IMR-90 (cell line): ENCODE data around the gene GPSM1. TPM values are rescaled to one million over a fixed set of nuclear protein-coding genes. Genes with fewer than 3 reads are reported as not detected.

Experiments
- ATAC-seq: fragments of 200-7000 bp; cut with Tn5 transposase; 2 replicates; pipeline ENCODE4 v1.9.1; 2020; ENCODE audit warnings: low read depth, mild to moderate bottlenecking, moderate library complexity
- BruUV-seq: library from RNA; stranded (reverse); fragments of 400-500 nt; replicated peaks from 2 replicates; lab custom pipeline; 2021; lab: Mats Ljungman, UMichigan
- CTCF ChIA-PET: fragments of 300-600 bp; formaldehyde crosslinking; extraction: SDS; loops from one replicate; lab custom pipeline; 2021; ENCODE audit warnings: antibody characterized with exemption; lab: Yijun Ruan, JAX
- POLR2A ChIA-PET: fragments of 300-600 bp; sonication (Branson Sonifier 250); formaldehyde crosslinking; loops from one replicate; lab custom pipeline; 2022; ENCODE audit warnings: antibody characterized with exemption; ENCODE audit not compliant: unreplicated experiment; lab: Charles Lee
- DNase-seq: peaks from one replicate; pipeline ENCODE4 v3.0.0; 2013
- H2AFZ ChIP-seq: replicated peaks from 2 replicates; pipeline ENCODE3; 2013; ENCODE audit warnings: low read length, mild to moderate bottlenecking; ENCODE audit not compliant: poor library complexity
- H2AK5ac ChIP-seq: 2 replicates; pipeline ENCODE4 v1.6.1; 2013; ENCODE audit warnings: low read depth, low read length, inconsistent platforms
- H2AK9ac ChIP-seq: replicated peaks from 2 replicates; pipeline ENCODE3; 2013; ENCODE audit warnings: mild to moderate bottlenecking, low read depth, low read length, moderate library complexity; ENCODE audit not compliant: poor library complexity
- H2BK120ac ChIP-seq: 2 replicates; pipeline ENCODE4 v1.6.1; 2013; ENCODE audit warnings: low read depth, low read length, inconsistent platforms
- H2BK15ac ChIP-seq: 3 replicates; pipeline ENCODE4 v1.6.1; 2013; ENCODE audit warnings: low read depth, low read length, inconsistent platforms
- H2BK20ac ChIP-seq: 2 replicates; pipeline ENCODE4 v1.6.1; 2013; ENCODE audit warnings: low read depth, mild to moderate bottlenecking, inconsistent platforms, low read length, moderate library complexity
- H2BK5ac ChIP-seq: 2 replicates; pipeline ENCODE4 v1.6.1; 2013; ENCODE audit warnings: mild to moderate bottlenecking, low read depth, low read length, inconsistent platforms; ENCODE audit not compliant: poor library complexity, severe bottlenecking
- H3K14ac ChIP-seq: replicated peaks from 2 replicates; pipeline ENCODE4 v1.6.1; 2013; ENCODE audit warnings: low read depth, low read length, inconsistent platforms
- H3K18ac ChIP-seq: 2 replicates; pipeline ENCODE4 v1.6.1; 2013; ENCODE audit warnings: low read depth, low read length, control low read depth
- H3K23ac ChIP-seq: 2 replicates; pipeline ENCODE4 v1.6.1; 2013; ENCODE audit warnings: low read depth, low read length, inconsistent platforms
- H3K27ac ChIP-seq: 2 replicates; pipeline ENCODE4 v1.5.1; 2013; ENCODE audit warnings: mild to moderate bottlenecking, control low read depth, low read length; ENCODE audit not compliant: insufficient read depth
- H3K27me3 ChIP-seq: 2 replicates; pipeline ENCODE4 v1.6.1; 2013; ENCODE audit warnings: low read length; ENCODE audit not compliant: control insufficient read depth, insufficient read depth
- H3K36me3 ChIP-seq: 2 replicates; pipeline ENCODE4 v1.6.1; 2013; ENCODE audit warnings: low read length, mixed read lengths; ENCODE audit not compliant: control insufficient read depth, insufficient read depth
- H3K4ac ChIP-seq: 2 replicates; pipeline ENCODE4 v1.6.1; 2013; ENCODE audit warnings: low read depth, low read length, inconsistent platforms
- H3K4me1 ChIP-seq: 2 replicates; pipeline ENCODE4 v1.6.1; 2013; ENCODE audit warnings: low read length, mixed read lengths; ENCODE audit not compliant: control insufficient read depth, insufficient read depth
- H3K4me2 ChIP-seq: 2 replicates; pipeline ENCODE4 v1.6.1; 2013; ENCODE audit warnings: low read depth, mild to moderate bottlenecking, control low read depth, low read length, moderate library complexity
- H3K4me3 ChIP-seq: 2 replicates; pipeline ENCODE4 v1.5.1; 2013; ENCODE audit warnings: low read depth, mild to moderate bottlenecking, control low read depth, low read length, moderate library complexity; ENCODE audit not compliant: insufficient read depth
- H3K56ac ChIP-seq: 2 replicates; pipeline ENCODE4 v1.6.1; 2013; ENCODE audit warnings: low read length, inconsistent platforms; ENCODE audit not compliant: insufficient read depth; ENCODE audit errors: extremely low read depth
- H3K79me1 ChIP-seq, 2 experiments: 2 replicates each; pipeline ENCODE4 v1.6.1; 2013; ENCODE audit warnings: low read length in 2 of 2, inconsistent platforms in 1 of 2, low read depth in 1 of 2
- H3K9ac ChIP-seq: 2 replicates; pipeline ENCODE4 v1.6.1; 2013; ENCODE audit warnings: low read depth, low read length, control low read depth
- H3K9me1 ChIP-seq: 2 replicates; pipeline ENCODE4 v1.6.1; 2013; ENCODE audit warnings: low read length, inconsistent platforms; ENCODE audit not compliant: insufficient read depth
- H3K9me3 ChIP-seq: 2 replicates; pipeline ENCODE4 v1.6.1; 2013; ENCODE audit warnings: low read length; ENCODE audit not compliant: control insufficient read depth, insufficient read depth
- H4K20me1 ChIP-seq: 2 replicates; pipeline ENCODE4 v1.6.1; 2013; ENCODE audit warnings: low read length, inconsistent platforms; ENCODE audit not compliant: insufficient read depth
- H4K5ac ChIP-seq: 2 replicates; pipeline ENCODE4 v1.6.1; 2013; ENCODE audit warnings: mild to moderate bottlenecking, low read depth, low read length, control low read depth
- H4K8ac ChIP-seq, 2 experiments: 2 replicates each; pipeline ENCODE4 v1.6.1; 2013; ENCODE audit warnings: low read depth in 2 of 2, low read length in 2 of 2, control low read depth in 1 of 2, inconsistent platforms in 1 of 2
- H4K91ac ChIP-seq: 2 replicates; pipeline ENCODE4 v1.6.1; 2013; ENCODE audit warnings: low read depth, low read length, inconsistent platforms; ENCODE audit not compliant: insufficient read depth
- BHLHE40 ChIP-seq: fragments of 150-350 bp; IDR thresholded peaks from 2 replicates; pipeline ENCODE4 v1.6.1; 2016; ENCODE audit warnings: mild to moderate bottlenecking, low read depth, low read length
- FOS ChIP-seq: fragments of 150-350 bp; IDR thresholded peaks from 2 replicates; pipeline ENCODE4 v1.6.1; 2016; ENCODE audit warnings: low read depth, low read length
- MAFK ChIP-seq: IDR thresholded peaks from 2 replicates; pipeline ENCODE4 v1.6.1; 2012; ENCODE audit warnings: low read depth, low read length, improper control_type of control experiment
- MXI1 ChIP-seq: IDR thresholded peaks from 2 replicates; pipeline ENCODE4 v1.6.1; 2012; ENCODE audit warnings: low read depth, mild to moderate bottlenecking, low read length, moderate library complexity, borderline replicate concordance
- NFE2L2 ChIP-seq: fragments of 150-350 bp; IDR thresholded peaks from 2 replicates; pipeline ENCODE4 v1.6.1; 2016; ENCODE audit warnings: low read depth, mild to moderate bottlenecking, low read length
- RAD21 ChIP-seq: IDR thresholded peaks from 2 replicates; pipeline ENCODE4 v1.6.1; 2012; ENCODE audit warnings: low read length, improper control_type of control experiment
- RCOR1 ChIP-seq: IDR thresholded peaks from 2 replicates; pipeline ENCODE4 v1.6.1; 2012; ENCODE audit warnings: mild to moderate bottlenecking, low read length, improper control_type of control experiment; ENCODE audit not compliant: insufficient replicate concordance
- RFX5 ChIP-seq: IDR thresholded peaks from 2 replicates; pipeline ENCODE4 v1.8.0; 2012; ENCODE audit warnings: low read depth, mild to moderate bottlenecking, low read length, moderate library complexity
- SMC3 ChIP-seq: fragments of 150-350 bp; IDR thresholded peaks from 2 replicates; pipeline ENCODE4 v1.6.1; 2016; ENCODE audit warnings: low read depth, mild to moderate bottlenecking, antibody characterized with exemption, low read length, moderate library complexity
- WGBS, 2 experiments: methylation state at CpG; one replicate each; pipeline versions ENCODE4 v1.1.5 to v1.1.7; 2013; ENCODE audit warnings: missing lambda C conversion rate in 2 of 2; ENCODE audit not compliant: insufficient read length in 1 of 2; ENCODE audit errors: extremely low coverage in 2 of 2; 5-methylcytosine and 5-hydroxymethylcytosine counted together
- dilution Hi-C: fragments of 300-500 bp; cut with HindIII; formaldehyde crosslinking; loops from one replicate; pipeline ENCODE4 v1.14.3; 2018; ENCODE audit warnings: low sequenced_read_pairs; ENCODE audit not compliant: unreplicated experiment
- in situ Hi-C: fragments of 300-500 bp; cut with MboI; formaldehyde crosslinking; loops from 3 replicates; pipeline ENCODE4 v1.14.3; 2019; ENCODE audit warnings: low sequenced_read_pairs, inconsistent platforms, mixed read lengths
- intact Hi-C: fragments of 100-400 bp; cut with micrococcal nuclease; formaldehyde crosslinking; loops from 2 replicates; pipeline ENCODE4 v1.10.0; 2022
- polyA plus RNA-seq, 3 experiments: library from polyadenylated mRNA; depleted of rRNA; stranded (reverse); fragments of >200 nt; gene quantifications; 2 replicates each; pipeline ENCODE4 v1.2.3, GENCODE V29; 2012; ENCODE audit warnings: low replicate concordance in 1 of 3
- total RNA-seq: library from RNA; depleted of rRNA; stranded (reverse); fragments of >200 nt; gene quantifications from 2 replicates; pipeline ENCODE4 v1.2.3, GENCODE V29; 2012
- TF ChIP-seq, protein P1 (sequence below): fragments of 150-350 bp; IDR thresholded peaks from 2 replicates; pipeline ENCODE4 v1.6.1; 2016; ENCODE audit warnings: low read depth, mild to moderate bottlenecking, low read length, moderate library complexity, borderline replicate concordance
- TF ChIP-seq, protein P2 (sequence below): conservative IDR thresholded peaks from 2 replicates; pipeline ENCODE4 v1.5.1; 2012; ENCODE audit warnings: mild to moderate bottlenecking, low read depth, low read length, improper control_type of control experiment
- TF ChIP-seq, protein P3 (sequence below): fragments of 150-350 bp; IDR thresholded peaks from 2 replicates; pipeline ENCODE4 v1.6.1; 2017; ENCODE audit warnings: mild to moderate bottlenecking, antibody characterized with exemption, low read length, low read depth

GPSM1 gene
- total and polyA plus RNA-seq, 2 of the 4 experiments (the other 2 are of a cell fraction) = 28.7 to 71.2 TPM

DNA sequence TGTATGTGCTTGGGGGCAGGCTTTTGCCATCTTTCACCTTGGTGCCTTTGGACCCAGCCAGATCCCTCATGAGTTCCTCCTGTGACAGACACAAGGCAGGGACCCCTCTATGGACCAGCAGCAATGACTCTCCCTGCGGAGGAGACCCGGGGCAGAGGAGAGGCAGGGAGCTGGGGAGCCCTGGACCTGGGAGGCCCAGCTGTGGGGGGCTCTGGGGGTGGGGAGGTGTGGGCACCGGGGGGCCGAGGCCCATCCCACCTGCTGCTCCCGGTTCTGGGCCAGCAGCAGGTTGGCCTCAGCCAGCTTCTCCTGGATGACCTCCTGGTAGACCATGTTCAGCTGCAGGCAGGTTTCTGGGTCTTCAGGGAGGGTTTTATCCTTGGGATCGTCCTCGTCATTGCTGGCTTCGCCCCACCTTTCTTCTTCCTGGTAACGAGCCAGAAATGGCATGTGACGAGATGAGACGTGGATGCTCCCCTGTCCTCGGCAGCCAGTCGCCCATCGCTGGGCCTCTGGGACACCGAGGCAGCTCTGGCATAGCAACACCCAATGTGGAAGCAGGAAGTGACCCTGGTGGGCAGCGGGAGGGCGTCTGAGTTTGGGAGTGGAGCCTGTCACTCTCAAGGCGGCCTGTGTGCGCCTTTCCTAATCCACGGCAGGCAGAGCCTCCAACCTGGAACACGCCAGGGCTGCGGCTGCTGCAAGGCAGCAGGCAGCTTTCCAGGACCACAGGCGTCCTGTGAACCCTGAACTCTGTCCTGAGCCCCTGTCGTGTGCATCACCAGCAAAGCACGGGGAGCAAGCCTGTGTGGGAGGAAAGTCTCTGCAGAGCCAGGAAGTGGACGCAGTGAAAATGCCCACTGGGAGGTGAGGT, 68.2 kb downstream of the GPSM1 start:
- H3K4me1 ChIP-seq = peaks cover 9% of the 10 kb centered on the region
- no peak overlapping the region for H4K5ac ChIP-seq
- H2AFZ ChIP-seq = no peak overlapping the region
- H3K4me3 ChIP-seq = no peak overlapping the region
- H2BK120ac ChIP-seq = no peak overlapping the region
- 90% methylated on average over 20 of the region's 26 CpGs; no CpG with 5 or more reads in 1 of the 2 experiments for WGBS, 2 experiments
- BruUV-seq = no TSS peak
- ChIA-PET POLR2A (no interaction called here), CTCF (no interaction called here)
- H3K56ac ChIP-seq = no peak overlapping the region
- no peak overlapping the region for H2BK15ac ChIP-seq
- DNase-seq = no peak
- no peak overlapping the region for H3K4me2 ChIP-seq
- no peak overlapping the region for H2BK20ac ChIP-seq
- no peak overlapping the region for H4K91ac ChIP-seq
- no peak overlapping the region for H3K27ac ChIP-seq
- no peak overlapping the region for H2AK5ac ChIP-seq
- H3K9ac ChIP-seq = no peak overlapping the region
- peaks cover 16% of the 10 kb centered on the region for H4K20me1 ChIP-seq
- H3K27me3 ChIP-seq = no peaks in the 10 kb centered on the region
- H3K79me1 ChIP-seq = peaks cover 20 to 37% of the 10 kb centered on the region in 2 experiments
- no peak overlapping the region for H3K14ac ChIP-seq
- intact Hi-C loops (no loop called here), in situ Hi-C loops (no loop called here), dilution Hi-C loops (no loop called here)
- H4K8ac ChIP-seq = no peak overlapping the region
- no peak overlapping the region for H3K23ac ChIP-seq
- H3K9me1 ChIP-seq = no peaks in the 10 kb centered on the region
- no peak overlapping the region for H2BK5ac ChIP-seq
- TF ChIP-seq NFE2L2 = no peak
- TF ChIP-seq SMC3 = no peak
- TF ChIP-seq RCOR1 = no peak
- TF ChIP-seq MAFK = no peak
- TF ChIP-seq, protein P1, sequence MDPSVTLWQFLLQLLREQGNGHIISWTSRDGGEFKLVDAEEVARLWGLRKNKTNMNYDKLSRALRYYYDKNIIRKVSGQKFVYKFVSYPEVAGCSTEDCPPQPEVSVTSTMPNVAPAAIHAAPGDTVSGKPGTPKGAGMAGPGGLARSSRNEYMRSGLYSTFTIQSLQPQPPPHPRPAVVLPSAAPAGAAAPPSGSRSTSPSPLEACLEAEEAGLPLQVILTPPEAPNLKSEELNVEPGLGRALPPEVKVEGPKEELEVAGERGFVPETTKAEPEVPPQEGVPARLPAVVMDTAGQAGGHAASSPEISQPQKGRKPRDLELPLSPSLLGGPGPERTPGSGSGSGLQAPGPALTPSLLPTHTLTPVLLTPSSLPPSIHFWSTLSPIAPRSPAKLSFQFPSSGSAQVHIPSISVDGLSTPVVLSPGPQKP = no peak
- no peak for TF ChIP-seq MXI1
- no peak for TF ChIP-seq BHLHE40
- no peak for TF ChIP-seq FOS
- TF ChIP-seq RFX5 = no peak
- TF ChIP-seq, protein P2, sequence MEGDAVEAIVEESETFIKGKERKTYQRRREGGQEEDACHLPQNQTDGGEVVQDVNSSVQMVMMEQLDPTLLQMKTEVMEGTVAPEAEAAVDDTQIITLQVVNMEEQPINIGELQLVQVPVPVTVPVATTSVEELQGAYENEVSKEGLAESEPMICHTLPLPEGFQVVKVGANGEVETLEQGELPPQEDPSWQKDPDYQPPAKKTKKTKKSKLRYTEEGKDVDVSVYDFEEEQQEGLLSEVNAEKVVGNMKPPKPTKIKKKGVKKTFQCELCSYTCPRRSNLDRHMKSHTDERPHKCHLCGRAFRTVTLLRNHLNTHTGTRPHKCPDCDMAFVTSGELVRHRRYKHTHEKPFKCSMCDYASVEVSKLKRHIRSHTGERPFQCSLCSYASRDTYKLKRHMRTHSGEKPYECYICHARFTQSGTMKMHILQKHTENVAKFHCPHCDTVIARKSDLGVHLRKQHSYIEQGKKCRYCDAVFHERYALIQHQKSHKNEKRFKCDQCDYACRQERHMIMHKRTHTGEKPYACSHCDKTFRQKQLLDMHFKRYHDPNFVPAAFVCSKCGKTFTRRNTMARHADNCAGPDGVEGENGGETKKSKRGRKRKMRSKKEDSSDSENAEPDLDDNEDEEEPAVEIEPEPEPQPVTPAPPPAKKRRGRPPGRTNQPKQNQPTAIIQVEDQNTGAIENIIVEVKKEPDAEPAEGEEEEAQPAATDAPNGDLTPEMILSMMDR = no peak
- TF ChIP-seq RAD21 = no peak
- TF ChIP-seq, protein P3, sequence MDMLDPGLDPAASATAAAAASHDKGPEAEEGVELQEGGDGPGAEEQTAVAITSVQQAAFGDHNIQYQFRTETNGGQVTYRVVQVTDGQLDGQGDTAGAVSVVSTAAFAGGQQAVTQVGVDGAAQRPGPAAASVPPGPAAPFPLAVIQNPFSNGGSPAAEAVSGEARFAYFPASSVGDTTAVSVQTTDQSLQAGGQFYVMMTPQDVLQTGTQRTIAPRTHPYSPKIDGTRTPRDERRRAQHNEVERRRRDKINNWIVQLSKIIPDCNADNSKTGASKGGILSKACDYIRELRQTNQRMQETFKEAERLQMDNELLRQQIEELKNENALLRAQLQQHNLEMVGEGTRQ = no peak
- ATAC-seq = no peak
- no peak overlapping the region for H3K18ac ChIP-seq
- no peak overlapping the region for H2AK9ac ChIP-seq
- peaks cover 59% of the 10 kb centered on the region for H3K36me3 ChIP-seq
- no peaks in the 10 kb centered on the region for H3K9me3 ChIP-seq
- no peak overlapping the region for H3K4ac ChIP-seq
